Measurements from ENCODE around the gene GZMB.
"Not testable (repeated sequence)": the region's sequence is repeated elsewhere in the genome, so short reads cannot be mapped to it uniquely, and the experiment has no call there.

The GZMB gene

GRCh38 chr14:24609655-24610344 lies 24.2 kb downstream of the GZMB start, which contains the start of gene GZMH:
Gene GZMH, minus strand, starts transcription at chr14:24609685. Its CDS starts 72 bp downstream, at chr14:24609613.
- Mint-ChIP-seq H3K9me3 (ENCODE audit: low read depth) (no peaks in the 10 kb centered on the region), H3K36me3 (no peaks in the 10 kb centered on the region), H3K27ac (peak within 1 kb of the TSS; percentile 18), H3K27me3 (no peaks in the 10 kb centered on the region), H3K4me3 (peak within 1 kb of the TSS; percentile 31), H3K4me1 (ENCODE audit: low read depth) (peaks cover 41% of the 10 kb centered on the region)

- Mint-ChIP-seq H3K27ac (no peak overlapping the region), H3K9me3 (ENCODE audit: low read depth) (no peaks in the 10 kb centered on the region), H3K4me1 (ENCODE audit: low read depth) (peaks cover 36% of the 10 kb centered on the region), H3K4me3 (peak overlapping the region; percentile 13), H3K36me3 (no peaks in the 10 kb centered on the region), H3K27me3 (no peaks in the 10 kb centered on the region)
Measured at GRCh38 chr14:24607635-24608514, 26.1 kb downstream of the GZMB start.

GRCh38 chr14:24607081-24607480 lies 26.9 kb downstream of the GZMB start:
- Mint-ChIP-seq H3K27me3 (no peaks in the 10 kb centered on the region), H3K27ac (peak overlapping the region; percentile 41), H3K9me3 (ENCODE audit: low read depth) (no peaks in the 10 kb centered on the region), H3K4me3 (no peak overlapping the region), H3K4me1 (ENCODE audit: low read depth) (peaks cover 31% of the 10 kb centered on the region), H3K36me3 (no peaks in the 10 kb centered on the region)

GRCh38 chr14:24606297-24606696 lies 27.7 kb downstream of the GZMB start:
- Mint-ChIP-seq H3K36me3 (no peaks in the 10 kb centered on the region), H3K27me3 (no peaks in the 10 kb centered on the region), H3K27ac (no peak overlapping the region), H3K9me3 (ENCODE audit: low read depth) (no peaks in the 10 kb centered on the region), H3K4me1 (ENCODE audit: low read depth) (peaks cover 31% of the 10 kb centered on the region), H3K4me3 (no peak overlapping the region)

GRCh38 chr14:24605435-24606190 lies 28.4 kb downstream of the GZMB start:
- Mint-ChIP-seq H3K9me3 (ENCODE audit: low read depth) (no peaks in the 10 kb centered on the region), H3K27me3 (no peaks in the 10 kb centered on the region), H3K4me1 (ENCODE audit: low read depth) (peaks cover 31% of the 10 kb centered on the region), H3K36me3 (no peaks in the 10 kb centered on the region), H3K4me3 (peak overlapping the region; percentile 35), H3K27ac (peak overlapping the region; percentile 46)

- H3K27me3 Mint-ChIP-seq, result peaks cover 2% of the 10 kb centered on the region
- peaks cover 12% of the 10 kb centered on the region for H3K9me3 Mint-ChIP-seq (ENCODE audit: low read depth)
- peaks cover 5% of the 10 kb centered on the region for H3K4me1 Mint-ChIP-seq (ENCODE audit: low read depth)
- no peak overlapping the region for H3K27ac Mint-ChIP-seq
- H3K4me3 Mint-ChIP-seq, result no peak overlapping the region
- H3K36me3 Mint-ChIP-seq, result peaks cover 16% of the 10 kb centered on the region
Measured at GRCh38 chr14:24597403-24597802, 36.6 kb downstream of the GZMB start.

GRCh38 chr14:24595073-24595808 lies 38.7 kb downstream of the GZMB start:
- Mint-ChIP-seq H3K4me1 (ENCODE audit: low read depth) (peaks cover 5% of the 10 kb centered on the region), H3K9me3 (ENCODE audit: low read depth) (peaks cover 12% of the 10 kb centered on the region), H3K27me3 (peaks cover 3% of the 10 kb centered on the region), H3K4me3 (no peak overlapping the region), H3K36me3 (peaks cover 16% of the 10 kb centered on the region), H3K27ac (no peak overlapping the region)

GRCh38 chr14:24591004-24591403 lies 43.0 kb downstream of the GZMB start:
- H3K27ac Mint-ChIP-seq; H3K4me1 Mint-ChIP-seq (ENCODE audit: low read depth); H3K27me3 Mint-ChIP-seq; H3K36me3 Mint-ChIP-seq; H3K4me3 Mint-ChIP-seq: not testable (repeated sequence)
- H3K9me3 Mint-ChIP-seq (ENCODE audit: low read depth), result peaks cover 14% of the 10 kb centered on the region

- H3K4me1 Mint-ChIP-seq (ENCODE audit: low read depth); H3K27ac Mint-ChIP-seq; H3K27me3 Mint-ChIP-seq; H3K36me3 Mint-ChIP-seq; H3K4me3 Mint-ChIP-seq: not testable (repeated sequence)
- peaks cover 17% of the 10 kb centered on the region for H3K9me3 Mint-ChIP-seq (ENCODE audit: low read depth)
Measured at GRCh38 chr14:24584402-24584801, 49.6 kb downstream of the GZMB start.
